Upper lobe of left lung (tissue), 6 donors: Measurements from ENCODE around the gene SLC8A3. TPM values are rescaled to one million over a fixed set of nuclear protein-coding genes. Genes with fewer than 3 reads are reported as not detected.
A peak's percentile ranks its signal among the peaks of the same experiment; 100 is the strongest.

Experiments used
- ATAC-seq, 2 donors: fragments of 200-7000 bp; cut with Tn5 transposase; one replicate each; pipeline ENCODE4 v1.9.1; 2022; ENCODE audit warnings: mild to moderate bottlenecking in 2 of 2, moderate library complexity in 2 of 2; ENCODE audit not compliant: low FRiP score in 2 of 2
- DNase-seq, 2 donors: peaks; one replicate each; pipeline ENCODE4 v3.0.0-alpha.2; 2019 to 2020
- H3K27ac ChIP-seq, 4 donors: fragments of 200-600 bp; sonication (generic); one replicate each; pipeline ENCODE4 v1.5.1; 2016 to 2019
- H3K27me3 ChIP-seq, 4 donors: fragments of 200-600 bp; sonication (generic); one replicate each; pipeline ENCODE4 v1.5.1; 2017 to 2019
- H3K36me3 ChIP-seq, 4 donors: fragments of 200-600 bp; sonication (generic); one replicate each; pipeline ENCODE4 v1.5.1; 2016 to 2019
- H3K4me1 ChIP-seq, 4 donors: fragments of 200-600 bp; sonication (generic); one replicate each; pipeline ENCODE4 v1.5.1; 2018 to 2019
- H3K4me3 ChIP-seq, 4 donors: fragments of 200-600 bp; sonication (generic); one replicate each; pipeline ENCODE4 v1.5.1; 2017 to 2019; ENCODE audit warnings: mild to moderate bottlenecking in 2 of 4, moderate library complexity in 1 of 4
- H3K9me3 ChIP-seq, 4 donors: fragments of 200-600 bp; sonication (generic); one replicate each; pipeline ENCODE4 v1.5.1; 2018 to 2019
- CTCF ChIP-seq, 6 experiments: fragments of 450-650 bp in 4 of 6; fragments of 200-600 bp in 2 of 6; sonication (generic) in 2 of 6; IDR thresholded peaks; one replicate each; pipeline ENCODE4 v1.5.1; 2016 to 2019; ENCODE audit warnings: antibody characterized with exemption in 6 of 6
- EP300 ChIP-seq, 4 donors: sonication (generic); formaldehyde crosslinking; IDR thresholded peaks; one replicate each; pipeline ENCODE4 v1.5.1; 2017; ENCODE audit warnings: antibody characterized with exemption in 4 of 4, control low read depth in 2 of 4
- POLR2A ChIP-seq, 4 donors: fragments of 450-650 bp; IDR thresholded peaks; one replicate each; pipeline ENCODE4 v1.5.1; 2016 to 2017; ENCODE audit warnings: antibody characterized with exemption in 4 of 4, mild to moderate bottlenecking in 2 of 4
- POLR2AphosphoS5 ChIP-seq, 2 donors: sonication (generic); formaldehyde crosslinking; IDR thresholded peaks; one replicate each; pipeline ENCODE4 v1.5.1; 2017; ENCODE audit warnings: antibody characterized with exemption in 2 of 2
- WGBS, 2 donors: methylation state at CpG; one replicate each; pipeline ENCODE4 v1.1.5; 2017 to 2018; 5-methylcytosine and 5-hydroxymethylcytosine counted together
- total RNA-seq, 6 donors: library from RNA; depleted of rRNA in 4 of 6; stranded (reverse); fragments of >200 nt in 4 of 6; gene quantifications; one replicate each; pipeline versions ENCODE4 v1.1.0 to v1.2.1, GENCODE V29; 2016 to 2021
- donor health status: DM: no; HTN: no; CAD: no; lungs with moderate emphysema.
- donor health status: DM: no; HTN: yes; CAD: no; lungs with severe emphysema.

Gene SLC8A3
- total RNA-seq, 6 donors from 2014 or later: 0.49 to 1.4 (median 1.0) TPM

GRCh38 chr14:70193396-70193795 is 4.6 kb upstream of the SLC8A3 start:
- H3K36me3 ChIP-seq: no peaks in the 10 kb centered on the region
- H3K27me3 ChIP-seq: peaks cover 0 to 6% (median 5%) of the 10 kb centered on the region in 4 donors
- H3K4me3 ChIP-seq: no peak overlapping the region
- no peak for TF ChIP-seq EP300 (IDR thresholded peaks at IDR 0.05)
- TF ChIP-seq POLR2AphosphoS5 (IDR thresholded peaks at IDR 0.05): no peak
- TF ChIP-seq CTCF (IDR thresholded peaks at IDR 0.05): no peak
- TF ChIP-seq POLR2A (IDR thresholded peaks at IDR 0.05): no peak
- H3K9me3 ChIP-seq: peaks cover 0 to 6% (median 0%) of the 10 kb centered on the region in 4 donors
- no peak overlapping the region for H3K27ac ChIP-seq
- no peak for DNase-seq
- no peak for ATAC-seq
- peaks cover 8 to 10% (median 9%) of the 10 kb centered on the region in 4 donors for H3K4me1 ChIP-seq
- WGBS, 2 donors: 50 to 53% methylated on average over 4 of the region's 4 CpGs

GRCh38 chr14:70192915-70193314 is 4.2 kb upstream of the SLC8A3 start:
- Histone ChIP-seq H3K27me3 (peaks cover 0 to 10% (median 8%) of the 10 kb centered on the region in 4 donors), H3K4me1 (peaks cover 13 to 14% (median 14%) of the 10 kb centered on the region in 4 donors), H3K27ac (no peak overlapping the region), H3K4me3 (no peak overlapping the region), H3K9me3 (peaks cover 0 to 6% (median 0%) of the 10 kb centered on the region in 4 donors), H3K36me3 (no peaks in the 10 kb centered on the region)
- DNase-seq: no peak
- no peak for TF ChIP-seq POLR2AphosphoS5 (IDR thresholded peaks at IDR 0.05)
- no peak for TF ChIP-seq POLR2A (IDR thresholded peaks at IDR 0.05)
- no peak for TF ChIP-seq EP300 (IDR thresholded peaks at IDR 0.05)
- TF ChIP-seq CTCF (IDR thresholded peaks at IDR 0.05): no peak
- 80% methylated on average over 2 of the region's 2 CpGs; no CpG with 5 or more reads in 1 of the 2 donors for WGBS, 2 donors
- no peak for ATAC-seq

GRCh38 chr14:70190156-70190555 is 1.4 kb upstream of the SLC8A3 start:
- DNase-seq (no peak), ATAC-seq (no peak)
- peaks cover 0 to 1% (median 0%) of the 10 kb centered on the region in 4 donors for H3K9me3 ChIP-seq
- no peaks in the 10 kb centered on the region for H3K36me3 ChIP-seq
- peaks cover 20 to 29% (median 24%) of the 10 kb centered on the region in 4 donors for H3K4me1 ChIP-seq
- H3K27me3 ChIP-seq: peaks cover 0 to 17% (median 12%) of the 10 kb centered on the region in 4 donors
- H3K4me3 ChIP-seq: no peak overlapping the region
- H3K27ac ChIP-seq: no peak overlapping the region
- TF ChIP-seq POLR2A (IDR thresholded peaks at IDR 0.05) (no peak), CTCF (IDR thresholded peaks at IDR 0.05) (no peak), POLR2AphosphoS5 (IDR thresholded peaks at IDR 0.05) (no peak), EP300 (IDR thresholded peaks at IDR 0.05) (no peak)
- 89 to 96% methylated on average over 5 to 6 of the region's 6 CpGs for WGBS, 2 donors

GRCh38 chr14:70189456-70190077 is 816 bp upstream of the SLC8A3 start:
- DNase-seq (no peak), ATAC-seq (no peak)
- no peak for TF ChIP-seq POLR2AphosphoS5 (IDR thresholded peaks at IDR 0.05)
- H3K4me1 ChIP-seq: peaks cover 20 to 29% (median 24%) of the 10 kb centered on the region in 4 donors
- 41 to 47% methylated on average over 9 of the region's 9 CpGs for WGBS, 2 donors
- peaks cover 0 to 17% (median 12%) of the 10 kb centered on the region in 4 donors for H3K27me3 ChIP-seq
- no peaks in the 10 kb centered on the region for H3K36me3 ChIP-seq
- H3K27ac ChIP-seq: no peak overlapping the region
- H3K4me3 ChIP-seq: peak overlapping the region in 3 of 4 donors; percentile 41 to 59 (median 54)
- no peaks in the 10 kb centered on the region for H3K9me3 ChIP-seq

GRCh38 chr14:70188322-70188658 is 461 bp downstream of the SLC8A3 start:
- peaks cover 0 to 17% (median 12%) of the 10 kb centered on the region in 4 donors for H3K27me3 ChIP-seq
- H3K4me3 ChIP-seq: peak overlapping the region; percentile 36 to 59 (median 48)
- ATAC-seq: no peak
- peaks cover 20 to 29% (median 24%) of the 10 kb centered on the region in 4 donors for H3K4me1 ChIP-seq
- no peaks in the 10 kb centered on the region for H3K9me3 ChIP-seq
- H3K36me3 ChIP-seq: no peaks in the 10 kb centered on the region
- H3K27ac ChIP-seq: peak overlapping the region in 2 of 4 donors; percentile 8 to 26
- TF ChIP-seq POLR2A (IDR thresholded peaks at IDR 0.05): no peak
- TF ChIP-seq EP300 (IDR thresholded peaks at IDR 0.05): no peak
- TF ChIP-seq POLR2AphosphoS5 (IDR thresholded peaks at IDR 0.05): no peak
- no peak for DNase-seq
- 0% methylated on average over 19 of the region's 38 CpGs; no CpG with 5 or more reads in 1 of the 2 donors for WGBS, 2 donors
